NCI-H510A treated with DMSO at 0.1 percent for 48 hours (cell line): ENCODE measurements around the gene OCA2.
"Not testable (repeated sequence)": the region's sequence is repeated elsewhere in the genome, so short reads cannot be mapped to it uniquely, and the experiment has no call there.

Source experiments
- DNase-seq: peaks from one replicate; lab custom pipeline; 2025; lab: John Stamatoyannopoulos, UW

OCA2 gene

GRCh38 chr15:27870320-27870719 is 228.8 kb downstream of the OCA2 start:
- no peak for DNase-seq

- DNase-seq, result no peak
These were observed 229.3 kb downstream of the OCA2 start for GRCh38 chr15:27869697-27870281.

GRCh38 chr15:27868828-27869404 is 230.2 kb downstream of the OCA2 start:
- no peak for DNase-seq

- no peak for DNase-seq
These were observed 231.3 kb downstream of the OCA2 start for GRCh38 chr15:27867861-27868260.

- DNase-seq, result no peak
These were observed 232.5 kb downstream of the OCA2 start for GRCh38 chr15:27866505-27867165.

- DNase-seq, result no peak
These were observed 233.2 kb downstream of the OCA2 start for GRCh38 chr15:27865926-27866325.

GRCh38 chr15:27865323-27865922 is 233.7 kb downstream of the OCA2 start:
- peak; percentile 22 for DNase-seq

GRCh38 chr15:27864719-27865118 is 234.4 kb downstream of the OCA2 start:
- DNase-seq, result no peak

GRCh38 chr15:27864086-27864485 is 235.0 kb downstream of the OCA2 start:
- DNase-seq, result no peak

- DNase-seq, result no peak
These were observed 236.1 kb downstream of the OCA2 start for GRCh38 chr15:27863000-27863399.

- DNase-seq, result no peak
These were observed 237.9 kb downstream of the OCA2 start for GRCh38 chr15:27861171-27861570.

- DNase-seq, result no peak
These were observed 244.0 kb downstream of the OCA2 start for GRCh38 chr15:27855137-27855536.

GRCh38 chr15:27854601-27855000 is 244.5 kb downstream of the OCA2 start:
- DNase-seq, result no peak

GRCh38 chr15:27853624-27854455 is 245.3 kb downstream of the OCA2 start:
- DNase-seq, result no peak

- DNase-seq, result no peak
These were observed 247.3 kb downstream of the OCA2 start for GRCh38 chr15:27851858-27852210.

- no peak for DNase-seq
These were observed 247.9 kb downstream of the OCA2 start for GRCh38 chr15:27850981-27851857.

GRCh38 chr15:27850050-27850449 is 249.1 kb downstream of the OCA2 start:
- DNase-seq, result no peak

- DNase-seq, result not testable (repeated sequence)
These were observed 250.2 kb downstream of the OCA2 start for GRCh38 chr15:27848936-27849335.

GRCh38 chr15:27847775-27848710 is 251.1 kb downstream of the OCA2 start:
- DNase-seq, result peak; percentile 55

GRCh38 chr15:27846722-27847395 is 252.3 kb downstream of the OCA2 start:
- DNase-seq, result no peak
